ENCODE data around the gene MCTP2. TPM values are rescaled to one million over a fixed set of nuclear protein-coding genes. Genes with fewer than 3 reads are reported as not detected.

Gene MCTP2
- total RNA-seq, 1 experiment from 2014 or later, result 0.15 TPM

GRCh38 chr15:94290730-94291129 lies 59.4 kb downstream of the MCTP2 start:
- CTCF ChIA-PET, result no interaction called here

GRCh38 chr15:94293411-94294402 lies 62.3 kb downstream of the MCTP2 start:
- no TSS peak for BruUV-seq (replicated peaks)
- Histone ChIP-seq H3K27ac (ENCODE audit: low read length) (no peak overlapping the region), H3K36me3 (ENCODE audit: control insufficient read depth, insufficient read depth, low read length) (no peaks in the 10 kb centered on the region), H3K4me3 (ENCODE audit: low read depth in 2 of 2, low read length in 2 of 2) (no peak overlapping the region), H3K4me1 (ENCODE audit: control insufficient read depth, insufficient read depth, low read length) (no peaks in the 10 kb centered on the region), H3K27me3 (ENCODE audit: control insufficient read depth, insufficient read depth, low read length) (no peaks in the 10 kb centered on the region), H3K9me3 (ENCODE audit: control insufficient read depth, insufficient read depth, low read depth, low read length) (no peaks in the 10 kb centered on the region; the same call in 1 of the 2 replicates)
- in situ Hi-C loops (cut with HindIII; ENCODE audit: low pct_unique_long_range_greater_than_20kb, low sequenced_read_pairs) (no loop called here), intact Hi-C loops (cut with micrococcal nuclease; ENCODE audit: unreplicated experiment) (no loop called here)
- no peak for TF ChIP-seq SIN3A (IDR thresholded peaks at IDR 0.05; ENCODE audit: borderline replicate concordance, insufficient read depth, low read depth, low read length)
- no peak for TF ChIP-seq CTCF (IDR thresholded peaks at IDR 0.05)
- TF ChIP-seq REST (IDR thresholded peaks at IDR 0.05; ENCODE audit: insufficient read depth in 1 of 2, low read depth in 2 of 2, low read length in 1 of 2), result no peak
- TF ChIP-seq POLR2AphosphoS5 (IDR thresholded peaks at IDR 0.05; ENCODE audit: low read depth, low read length), result no peak
- no peak for TF ChIP-seq TCF7L2 (IDR thresholded peaks at IDR 0.05; ENCODE audit: low read depth, low read length)
- DNase-seq (ENCODE audit: low read depth, low spot score), result no peak
- ChIA-PET POLR2A (no interaction called here), CTCF (no interaction called here)
- ATAC-seq, result no peak

More at GRCh38 chr15:94290730-94291129, 59.4 kb downstream of the MCTP2 start:
- no peak for ATAC-seq
- no peak for TF ChIP-seq CTCF (IDR thresholded peaks at IDR 0.05)
- H3K27ac ChIP-seq (ENCODE audit: low read length), result no peak overlapping the region
- no peaks in the 10 kb centered on the region for H3K36me3 ChIP-seq (ENCODE audit: control insufficient read depth, insufficient read depth, low read length)
- no peaks in the 10 kb centered on the region for H3K4me1 ChIP-seq (ENCODE audit: control insufficient read depth, insufficient read depth, low read length)
- H3K9me3 ChIP-seq (ENCODE audit: control insufficient read depth, insufficient read depth, low read depth, low read length), result no peaks in the 10 kb centered on the region; the same call in 1 of the 2 replicates
- no TSS peak for BruUV-seq (replicated peaks)
- POLR2A ChIA-PET, result no interaction called here
- H3K27me3 ChIP-seq (ENCODE audit: control insufficient read depth, insufficient read depth, low read length), result no peaks in the 10 kb centered on the region
- no peak for DNase-seq (ENCODE audit: low read depth, low spot score)
- in situ Hi-C loops (cut with HindIII; ENCODE audit: low pct_unique_long_range_greater_than_20kb, low sequenced_read_pairs) (no loop called here), intact Hi-C loops (cut with micrococcal nuclease; ENCODE audit: unreplicated experiment) (no loop called here)
- H3K4me3 ChIP-seq (ENCODE audit: low read depth in 2 of 2, low read length in 2 of 2), result no peak overlapping the region

Data from Panc1 (cell line).